Mucosa of rectum (tissue), 2 donors: ENCODE data around the gene PPP1R3E.

Source experiments
- H3K27ac ChIP-seq, 2 donors: one replicate each; pipeline ENCODE4 v1.7.0; 2013; ENCODE audit warnings: inconsistent platforms in 2 of 2, low read depth in 2 of 2, low read length in 2 of 2
- H3K27me3 ChIP-seq, 2 donors: one replicate each; pipeline ENCODE4 v1.7.0; 2013; ENCODE audit warnings: low read length in 2 of 2; ENCODE audit not compliant: control insufficient read depth in 2 of 2, insufficient read depth in 2 of 2
- H3K36me3 ChIP-seq, 2 donors: one replicate each; pipeline ENCODE4 v1.7.0; 2013; ENCODE audit warnings: low read length in 2 of 2; ENCODE audit not compliant: control insufficient read depth in 2 of 2, insufficient read depth in 2 of 2
- H3K4me1 ChIP-seq, 2 donors: one replicate each; pipeline ENCODE4 v1.7.0; 2013; ENCODE audit warnings: low read length in 2 of 2, mild to moderate bottlenecking in 1 of 2; ENCODE audit not compliant: control insufficient read depth in 2 of 2, insufficient read depth in 2 of 2
- H3K4me3 ChIP-seq, 2 donors: one replicate each; pipeline ENCODE4 v1.7.0; 2013; ENCODE audit warnings: low read length in 2 of 2
- H3K9ac ChIP-seq, 2 donors: one replicate each; pipeline ENCODE4 v1.7.0; 2013; ENCODE audit warnings: low read length in 2 of 2, low read depth in 1 of 2, mild to moderate bottlenecking in 1 of 2
- H3K9me3 ChIP-seq, 2 donors: one replicate each; pipeline ENCODE4 v1.7.0; 2013; ENCODE audit warnings: low read length in 2 of 2; ENCODE audit not compliant: control insufficient read depth in 2 of 2
- donor health status: healthy.
- donor health status: Normal muscosa, but diverticular disease.

Gene PPP1R3E

DNA sequence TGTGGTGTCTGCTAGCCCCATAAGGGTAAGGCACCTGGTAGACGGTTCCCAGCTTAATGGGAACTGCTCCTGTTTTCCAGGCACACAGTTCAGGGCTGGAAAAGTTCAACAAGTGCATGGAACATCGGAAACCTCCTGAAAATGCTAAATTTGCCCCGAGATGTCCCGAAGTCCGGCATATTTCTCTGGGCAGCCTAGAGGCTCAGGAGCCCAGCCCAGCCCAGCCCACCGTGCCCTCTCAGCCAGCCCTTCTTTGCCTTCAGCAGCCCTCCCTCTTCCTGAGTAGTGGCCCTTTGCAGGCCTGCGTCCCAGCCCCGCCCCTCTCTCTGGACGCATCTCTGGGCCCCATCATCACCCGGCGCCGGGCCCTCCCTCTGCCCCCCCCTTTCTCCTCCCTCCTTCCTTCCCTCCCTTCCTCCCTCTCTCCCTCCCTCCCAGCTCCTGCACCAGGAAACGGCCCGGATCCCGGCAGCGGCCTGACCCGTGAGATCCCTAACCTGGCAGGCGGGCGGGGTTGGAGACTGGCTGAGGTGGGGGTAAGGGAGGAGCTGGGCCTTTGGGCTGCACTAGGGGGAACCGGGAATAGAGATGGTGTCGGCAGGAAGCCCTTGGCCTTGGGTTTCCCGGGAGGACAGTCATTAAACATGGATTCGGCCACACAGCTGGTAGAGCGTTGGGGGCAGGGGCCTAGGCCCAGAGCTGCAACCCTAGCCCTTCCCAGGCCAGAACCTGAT, 3.9 kb upstream of the PPP1R3E start, which contains the start of gene BCL2L2:
TSS of gene BCL2L2 (plus strand) at position 422 of the 734 bp plus-strand sequence. CDS start 935 bp downstream, outside the sequence.
- peaks cover 16 to 29% of the 10 kb centered on the region in 2 donors for H3K36me3 ChIP-seq
- H3K4me3 ChIP-seq = peak within 1 kb of the TSS; percentile 83 to 98
- H3K4me1 ChIP-seq = peaks cover 39 to 49% of the 10 kb centered on the region in 2 donors
- peak within 1 kb of the TSS; percentile 96 to 97 for H3K27ac ChIP-seq
- peak within 1 kb of the TSS; percentile 94 to 95 for H3K9ac ChIP-seq
- H3K27me3 ChIP-seq = no peaks in the 10 kb centered on the region
- no peaks in the 10 kb centered on the region for H3K9me3 ChIP-seq

DNA sequence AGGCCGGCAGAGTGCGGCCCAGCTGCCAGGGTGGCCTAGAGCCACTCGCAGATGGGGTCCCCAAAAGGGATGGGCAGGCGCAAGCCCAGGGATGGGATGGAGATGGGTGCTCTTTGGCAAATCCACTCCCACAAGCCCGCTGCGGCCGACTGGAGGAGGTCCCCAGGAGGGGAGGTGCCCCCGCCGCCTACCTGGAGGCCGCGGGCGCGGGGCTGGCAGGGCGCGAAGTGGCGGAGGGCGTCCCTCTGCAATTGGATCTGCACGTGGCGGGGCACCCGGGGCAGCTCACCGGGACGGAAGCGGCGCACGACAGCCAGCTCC, 730 bp downstream of the PPP1R3E start:
- Histone ChIP-seq H3K4me1 (peaks cover 30 to 36% of the 10 kb centered on the region in 2 donors), H3K9ac (peak overlapping the region; percentile 85 to 89), H3K4me3 (peak overlapping the region; percentile 67 to 81), H3K27ac (peak overlapping the region; percentile 91 to 98), H3K27me3 (no peaks in the 10 kb centered on the region), H3K36me3 (peaks cover 0 to 10% of the 10 kb centered on the region in 2 donors), H3K9me3 (no peaks in the 10 kb centered on the region)

GRCh38 chr14:23301288-23301968, 1.2 kb downstream of the PPP1R3E start:
- H3K27ac ChIP-seq = peak overlapping the region; percentile 98 to 99
- H3K4me1 ChIP-seq = peaks cover 30 to 35% of the 10 kb centered on the region in 2 donors
- no peaks in the 10 kb centered on the region for H3K9me3 ChIP-seq
- no peaks in the 10 kb centered on the region for H3K27me3 ChIP-seq
- H3K4me3 ChIP-seq = peak overlapping the region; percentile 96
- peak overlapping the region; percentile 89 to 91 for H3K9ac ChIP-seq
- H3K36me3 ChIP-seq = peaks cover 0 to 15% of the 10 kb centered on the region in 2 donors

GRCh38 chr14:23300687-23301223, 1.9 kb downstream of the PPP1R3E start:
- H3K4me1 ChIP-seq = peaks cover 24 to 28% of the 10 kb centered on the region in 2 donors
- H3K9ac ChIP-seq = peak overlapping the region; percentile 86 to 91
- peak overlapping the region; percentile 96 for H3K4me3 ChIP-seq
- H3K36me3 ChIP-seq = peaks cover 0 to 16% of the 10 kb centered on the region in 2 donors
- H3K9me3 ChIP-seq = no peaks in the 10 kb centered on the region
- H3K27ac ChIP-seq = peak overlapping the region; percentile 98 to 99
- H3K27me3 ChIP-seq = no peaks in the 10 kb centered on the region

- peaks cover 21 to 22% of the 10 kb centered on the region in 2 donors for H3K4me1 ChIP-seq
- H3K36me3 ChIP-seq = peaks cover 0 to 16% of the 10 kb centered on the region in 2 donors
- H3K9me3 ChIP-seq = no peaks in the 10 kb centered on the region
- H3K9ac ChIP-seq = peak overlapping the region; percentile 86 to 91
- peak overlapping the region; percentile 98 to 99 for H3K27ac ChIP-seq
- peak overlapping the region; percentile 96 for H3K4me3 ChIP-seq
- no peaks in the 10 kb centered on the region for H3K27me3 ChIP-seq
These were observed 2.5 kb downstream of the PPP1R3E start for GRCh38 chr14:23299986-23300686.

DNA sequence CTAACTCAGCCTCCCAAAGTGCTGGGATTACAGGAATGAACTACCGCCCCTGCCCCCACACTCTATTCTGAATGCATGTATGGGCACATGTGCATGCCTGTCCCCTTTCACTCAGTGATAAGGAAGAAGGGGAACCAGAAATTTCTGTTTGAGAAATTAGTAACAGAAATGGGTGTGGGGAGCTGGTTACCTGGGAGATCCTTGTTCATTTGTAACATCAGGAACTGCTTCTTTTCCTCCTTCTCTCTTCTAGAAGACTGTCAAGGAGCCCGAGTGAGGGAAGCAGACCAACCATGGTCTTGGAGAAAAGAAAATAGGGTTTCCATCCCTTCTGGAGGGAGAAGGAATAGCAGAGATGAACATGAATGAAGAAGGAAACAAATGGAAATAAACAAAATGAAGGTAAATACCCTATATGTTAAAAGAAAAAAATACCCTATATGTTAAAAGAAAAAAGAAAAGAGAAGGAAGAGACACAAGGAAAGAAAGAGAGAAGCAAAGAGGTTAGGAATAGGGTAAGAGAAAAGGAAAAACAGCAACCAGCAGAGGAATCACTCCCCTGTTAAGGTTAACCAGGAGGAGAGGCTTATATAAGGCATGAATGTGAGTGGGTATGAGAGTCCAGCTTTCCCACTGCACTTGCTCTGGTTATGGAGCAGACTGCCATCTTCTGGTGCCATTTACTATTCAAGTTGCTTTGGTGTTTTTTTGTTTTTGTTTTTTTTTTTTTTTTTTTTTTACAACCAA, 3.3 kb downstream of the PPP1R3E start:
- H3K27me3 ChIP-seq = no peaks in the 10 kb centered on the region
- H3K27ac ChIP-seq = no peak overlapping the region
- H3K9ac ChIP-seq = no peak overlapping the region
- peaks cover 0 to 16% of the 10 kb centered on the region in 2 donors for H3K36me3 ChIP-seq
- H3K4me1 ChIP-seq = peaks cover 21 to 25% of the 10 kb centered on the region in 2 donors
- H3K9me3 ChIP-seq = no peaks in the 10 kb centered on the region
- H3K4me3 ChIP-seq = no peak overlapping the region

DNA sequence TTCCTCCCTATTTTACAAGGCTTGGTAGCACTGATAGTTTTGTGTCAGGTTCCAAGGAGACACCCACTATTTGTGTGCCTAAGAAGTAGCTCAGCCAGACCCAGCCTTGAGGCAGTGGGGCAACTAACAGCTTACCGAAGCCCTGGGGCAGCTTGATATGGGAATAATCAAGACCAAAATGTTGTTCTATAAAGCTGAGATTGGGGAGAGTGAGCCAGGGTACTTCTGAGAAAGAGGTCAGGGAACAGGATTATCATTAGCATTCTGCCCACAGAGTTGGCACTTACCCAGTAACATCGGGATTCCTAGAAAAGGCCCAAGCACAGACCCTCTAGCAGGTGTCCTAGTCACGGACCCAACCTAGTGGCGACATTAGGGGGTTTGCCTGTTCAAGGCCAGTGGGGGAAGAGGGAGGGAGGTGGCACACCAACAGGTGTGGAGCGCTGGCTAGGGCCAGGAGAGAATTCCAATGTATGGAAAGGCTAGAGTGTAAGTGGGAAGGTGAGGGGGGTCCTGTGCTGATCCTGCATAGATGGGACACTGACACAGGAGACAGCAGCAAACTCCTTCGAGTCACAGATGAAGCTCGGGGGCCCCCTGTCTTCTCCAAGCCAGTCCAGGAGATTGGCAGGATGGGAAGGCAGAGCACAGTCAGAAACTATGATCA, 4.9 kb downstream of the PPP1R3E start:
- Histone ChIP-seq H3K36me3 (peaks cover 0 to 16% of the 10 kb centered on the region in 2 donors), H3K9me3 (no peaks in the 10 kb centered on the region), H3K4me3 (no peak overlapping the region), H3K27ac (no peak overlapping the region), H3K4me1 (peaks cover 18 to 20% of the 10 kb centered on the region in 2 donors), H3K27me3 (no peaks in the 10 kb centered on the region), H3K9ac (no peak overlapping the region)

GRCh38 chr14:23297096-23297495, 5.6 kb downstream of the PPP1R3E start:
- no peak overlapping the region for H3K9ac ChIP-seq
- peaks cover 14 to 16% of the 10 kb centered on the region in 2 donors for H3K4me1 ChIP-seq
- H3K27ac ChIP-seq = no peak overlapping the region

More at GRCh38 chr14:23297096-23297495, 5.6 kb downstream of the PPP1R3E start:
- H3K4me3 ChIP-seq = no peak overlapping the region
- peaks cover 0 to 16% of the 10 kb centered on the region in 2 donors for H3K36me3 ChIP-seq
- H3K27me3 ChIP-seq = no peaks in the 10 kb centered on the region
- no peaks in the 10 kb centered on the region for H3K9me3 ChIP-seq
